ENCODE measurements around the gene OOSP1.
"Not testable (repeated sequence)": the region's sequence is repeated elsewhere in the genome, so short reads cannot be mapped to it uniquely, and the experiment has no call there.

Gene OOSP1

GRCh38 chr11:59962107-59962482 lies 23.9 kb downstream of the OOSP1 start:
- no peak for DNase-seq

GRCh38 chr11:59963733-59964132 lies 25.5 kb downstream of the OOSP1 start, which contains the start of gene OOSP4A:
TSS of gene OOSP4A (plus strand) at chr11:59964033. CDS start at chr11:59964033, 0 bp downstream.
- no peak for DNase-seq

GRCh38 chr11:59965424-59965823 lies 27.2 kb downstream of the OOSP1 start:
- no peak for DNase-seq

- DNase-seq = no peak
Observed at GRCh38 chr11:59966201-59966600, 28.0 kb downstream of the OOSP1 start.

- DNase-seq = no peak
Observed at GRCh38 chr11:59967677-59968394, 29.6 kb downstream of the OOSP1 start.

GRCh38 chr11:59968395-59968783 lies 30.2 kb downstream of the OOSP1 start:
- DNase-seq = no peak

- no peak for DNase-seq
Observed at GRCh38 chr11:59973097-59973496, 34.9 kb downstream of the OOSP1 start.

- DNase-seq = no peak
Observed at GRCh38 chr11:59981106-59981770, 43.0 kb downstream of the OOSP1 start.

- not testable (repeated sequence) for DNase-seq
Observed at GRCh38 chr11:59982037-59982436, 43.8 kb downstream of the OOSP1 start.

GRCh38 chr11:59983212-59983611 lies 45.0 kb downstream of the OOSP1 start:
- DNase-seq = no peak

- no peak for DNase-seq
Observed at GRCh38 chr11:59984368-59984767, 46.1 kb downstream of the OOSP1 start.

GRCh38 chr11:59990421-59990820 lies 52.2 kb downstream of the OOSP1 start:
- no peak for DNase-seq

- no peak for DNase-seq
Observed at GRCh38 chr11:59992425-59992824, 54.2 kb downstream of the OOSP1 start.

- DNase-seq = no peak
Observed at GRCh38 chr11:59997800-59998199, 59.6 kb downstream of the OOSP1 start.

- no peak for DNase-seq
Observed at GRCh38 chr11:59999691-60000090, 61.5 kb downstream of the OOSP1 start.

GRCh38 chr11:60003729-60004128 lies 65.5 kb downstream of the OOSP1 start:
- DNase-seq = no peak

GRCh38 chr11:60005360-60005759 lies 67.1 kb downstream of the OOSP1 start:
- DNase-seq = no peak

Measured in activated CD4-positive, alpha-beta T cell treated with anti-CD3 and anti-CD28 coated beads, Interleukin-2, amount 50 U/mL, for 1 hour (primary cell).